ENCODE data around the gene KCNAB1. TPM values are rescaled to one million over a fixed set of nuclear protein-coding genes. Genes with fewer than 3 reads are reported as not detected.

The KCNAB1 gene
- total and polyA plus RNA-seq, 2 donors (not counting 1 experiment from before 2014, with no cell fraction given) = not detected

- DNase-seq (no peak), ATAC-seq (ENCODE audit: low read depth) (no peak)
- no peaks in the 10 kb centered on the region for H3K9me3 ChIP-seq (ENCODE audit: control extremely low read depth in 1 of 3, control insufficient read depth in 2 of 3, insufficient read depth in 1 of 3, low read length in 2 of 3)
- no peaks in the 10 kb centered on the region for H3K79me2 ChIP-seq (ENCODE audit: control insufficient read depth, insufficient read depth, low read length)
- TF ChIP-seq, protein P1, sequence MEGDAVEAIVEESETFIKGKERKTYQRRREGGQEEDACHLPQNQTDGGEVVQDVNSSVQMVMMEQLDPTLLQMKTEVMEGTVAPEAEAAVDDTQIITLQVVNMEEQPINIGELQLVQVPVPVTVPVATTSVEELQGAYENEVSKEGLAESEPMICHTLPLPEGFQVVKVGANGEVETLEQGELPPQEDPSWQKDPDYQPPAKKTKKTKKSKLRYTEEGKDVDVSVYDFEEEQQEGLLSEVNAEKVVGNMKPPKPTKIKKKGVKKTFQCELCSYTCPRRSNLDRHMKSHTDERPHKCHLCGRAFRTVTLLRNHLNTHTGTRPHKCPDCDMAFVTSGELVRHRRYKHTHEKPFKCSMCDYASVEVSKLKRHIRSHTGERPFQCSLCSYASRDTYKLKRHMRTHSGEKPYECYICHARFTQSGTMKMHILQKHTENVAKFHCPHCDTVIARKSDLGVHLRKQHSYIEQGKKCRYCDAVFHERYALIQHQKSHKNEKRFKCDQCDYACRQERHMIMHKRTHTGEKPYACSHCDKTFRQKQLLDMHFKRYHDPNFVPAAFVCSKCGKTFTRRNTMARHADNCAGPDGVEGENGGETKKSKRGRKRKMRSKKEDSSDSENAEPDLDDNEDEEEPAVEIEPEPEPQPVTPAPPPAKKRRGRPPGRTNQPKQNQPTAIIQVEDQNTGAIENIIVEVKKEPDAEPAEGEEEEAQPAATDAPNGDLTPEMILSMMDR (IDR thresholded peaks at IDR 0.05) = no peak
- TF ChIP-seq EZH2 (IDR thresholded peaks at IDR 0.05; ENCODE audit: borderline replicate concordance, insufficient read depth, low read depth, low read length, poor library complexity, severe bottlenecking) = no peak
- ChIA-PET POLR2A (no interaction called here), CTCF (interaction anchor here (0.8 to 3.3 kb wide), 3 partner anchors 16 to 645 kb away, joined by 3 to 16 read pairs (median 4); no protein-coding TSS in a partner anchor)
- Mint-ChIP-seq H3K9me3 (ENCODE audit: insufficient read depth) (no peaks in the 10 kb centered on the region), H3K4me3 (no peak overlapping the region), H3K27ac (no peak overlapping the region), H3K27me3 (peaks cover 10% of the 10 kb centered on the region), H3K4me1 (no peaks in the 10 kb centered on the region)
- no peaks in the 10 kb centered on the region for H4K20me1 ChIP-seq (ENCODE audit: control insufficient read depth, insufficient read depth, low read length, poor library complexity, severe bottlenecking)
- 90% methylated on average over 2 of the region's 3 CpGs for WGBS (ENCODE audit: insufficient coverage)
- intact Hi-C loops (cut with micrococcal nuclease) = no loop called here
- H3K36me3 ChIP-seq (replicated peaks in 1 of 2; ENCODE audit: control extremely low read depth in 1 of 2, control insufficient read depth in 1 of 2, extremely low read depth in 1 of 2, insufficient read depth in 2 of 2, low read length in 1 of 2) = no peaks in the 10 kb centered on the region
- peaks cover 0 to 4% (median 0%) of the 10 kb centered on the region in 4 experiments for H3K27me3 ChIP-seq (replicated peaks in 1 of 4; ENCODE audit: control extremely low read depth in 1 of 4, control insufficient read depth in 3 of 4, insufficient read depth in 4 of 4, low read length in 3 of 4)
- no peaks in the 10 kb centered on the region for H3K4me1 ChIP-seq (ENCODE audit: control insufficient read depth in 2 of 2, insufficient read depth in 2 of 2, low read length in 2 of 2)
- H2AFZ ChIP-seq (ENCODE audit: insufficient read depth, low read depth, low read length, poor library complexity, severe bottlenecking) = no peak overlapping the region
- H3K4me2 ChIP-seq (replicated peaks; ENCODE audit: low read depth, low read length, poor library complexity, severe bottlenecking) = no peak overlapping the region
- H3K27ac ChIP-seq (ENCODE audit: low read length in 2 of 2) = no peak overlapping the region
- no peak overlapping the region for H3K4me3 ChIP-seq (ENCODE audit: control extremely low read depth in 1 of 5, extremely low read depth in 1 of 5, insufficient read depth in 1 of 5, low read depth in 2 of 5, low read length in 4 of 5)
- no peak overlapping the region for H3K9ac ChIP-seq (ENCODE audit: low read length)
Observed at GRCh38 chr3:156492801-156493261, 372.5 kb downstream of the KCNAB1 start.

DNA sequence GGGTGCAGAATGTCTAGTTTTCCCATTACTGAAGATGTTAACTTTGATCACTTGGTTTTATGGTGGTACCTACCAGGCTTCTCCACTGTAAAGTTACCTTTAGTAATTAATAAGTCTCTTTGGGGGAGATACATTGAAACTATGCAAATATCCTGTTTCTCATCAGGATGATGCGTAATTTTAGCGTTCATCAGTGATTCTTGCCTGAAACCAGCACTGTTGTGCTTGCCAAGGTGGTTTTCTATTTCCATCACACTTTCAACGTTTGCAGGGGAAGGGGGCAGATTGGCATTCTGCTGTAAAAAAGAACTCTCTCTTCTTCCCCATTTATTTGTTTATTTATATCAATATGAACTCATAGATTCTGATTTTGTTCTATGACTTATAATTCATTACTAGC, 373.5 kb downstream of the KCNAB1 start:
- Mint-ChIP-seq H3K4me1 (no peaks in the 10 kb centered on the region), H3K27me3 (peaks cover 10% of the 10 kb centered on the region), H3K4me3 (no peak overlapping the region), H3K9me3 (ENCODE audit: insufficient read depth) (peaks cover 3% of the 10 kb centered on the region), H3K27ac (no peak overlapping the region)
- no peaks in the 10 kb centered on the region for H3K36me3 ChIP-seq (replicated peaks in 1 of 2; ENCODE audit: control extremely low read depth in 1 of 2, control insufficient read depth in 1 of 2, extremely low read depth in 1 of 2, insufficient read depth in 2 of 2, low read length in 1 of 2)
- no peak overlapping the region for H3K27ac ChIP-seq (ENCODE audit: low read length in 2 of 2)
- ChIA-PET POLR2A (interaction anchor here (0.6 kb wide), 1 partner anchor 636 kb away, joined by 3 read pairs; no protein-coding TSS in a partner anchor), CTCF (interaction anchor here (1.0 kb wide), 1 partner anchor 16 kb away, joined by 4 read pairs; no protein-coding TSS in a partner anchor)
- H3K9ac ChIP-seq (ENCODE audit: low read length) = no peak overlapping the region
- H3K79me2 ChIP-seq (ENCODE audit: control insufficient read depth, insufficient read depth, low read length) = no peaks in the 10 kb centered on the region
- H2AFZ ChIP-seq (ENCODE audit: insufficient read depth, low read depth, low read length, poor library complexity, severe bottlenecking) = no peak overlapping the region
- H3K27me3 ChIP-seq (replicated peaks in 1 of 4; ENCODE audit: control extremely low read depth in 1 of 4, control insufficient read depth in 3 of 4, insufficient read depth in 4 of 4, low read length in 3 of 4) = peaks cover 0 to 4% (median 0%) of the 10 kb centered on the region in 4 experiments
- intact Hi-C loops (cut with micrococcal nuclease) = no loop called here
- WGBS (ENCODE audit: insufficient coverage) = no CpG with 5 or more reads among the region's 3 CpGs
- TF ChIP-seq, protein P1 (IDR thresholded peaks at IDR 0.05) = no peak
- no peak for TF ChIP-seq EZH2 (IDR thresholded peaks at IDR 0.05; ENCODE audit: borderline replicate concordance, insufficient read depth, low read depth, low read length, poor library complexity, severe bottlenecking)
- H4K20me1 ChIP-seq (ENCODE audit: control insufficient read depth, insufficient read depth, low read length, poor library complexity, severe bottlenecking) = no peaks in the 10 kb centered on the region
- ATAC-seq (ENCODE audit: low read depth) (no peak), DNase-seq (no peak)
- no peaks in the 10 kb centered on the region for H3K4me1 ChIP-seq (ENCODE audit: control insufficient read depth in 2 of 2, insufficient read depth in 2 of 2, low read length in 2 of 2)
- H3K4me2 ChIP-seq (replicated peaks; ENCODE audit: low read depth, low read length, poor library complexity, severe bottlenecking) = no peak overlapping the region
- H3K4me3 ChIP-seq (ENCODE audit: control extremely low read depth in 1 of 5, extremely low read depth in 1 of 5, insufficient read depth in 1 of 5, low read depth in 2 of 5, low read length in 4 of 5) = no peak overlapping the region
- peaks cover 0 to 2% (median 0%) of the 10 kb centered on the region in 3 donors for H3K9me3 ChIP-seq (ENCODE audit: control extremely low read depth in 1 of 3, control insufficient read depth in 2 of 3, insufficient read depth in 1 of 3, low read length in 2 of 3)

Data from B cell (primary cell).